NCI-H2029 treated with DMSO at 0.1 percent for 48 hours (cell line): ENCODE measurements around the gene DHX58.

ENCODE experiments used
- DNase-seq: peaks from one replicate; lab custom pipeline; 2025; lab: John Stamatoyannopoulos, UW

The DHX58 gene

GRCh38 chr17:42110301-42111264 is 1.9 kb downstream of the DHX58 start:
- DNase-seq = no peak

- DNase-seq = no peak
Measured at GRCh38 chr17:42109086-42109485, 3.4 kb downstream of the DHX58 start.

- peak; percentile 23 for DNase-seq
Measured at GRCh38 chr17:42107597-42108576, 4.6 kb downstream of the DHX58 start.

- no peak for DNase-seq
Measured at GRCh38 chr17:42107124-42107523, 5.4 kb downstream of the DHX58 start.

- no peak for DNase-seq
Measured at GRCh38 chr17:42106009-42106408, 6.5 kb downstream of the DHX58 start.

GRCh38 chr17:42104264-42104663 is 8.2 kb downstream of the DHX58 start:
- no peak for DNase-seq

- no peak for DNase-seq
Measured at GRCh38 chr17:42103221-42103954, 9.1 kb downstream of the DHX58 start.

GRCh38 chr17:42101513-42102292 is 10.8 kb downstream of the DHX58 start:
- DNase-seq = no peak

- no peak for DNase-seq
Measured at GRCh38 chr17:42098730-42099399, 13.6 kb downstream of the DHX58 start.

GRCh38 chr17:42097691-42098631 is 14.6 kb downstream of the DHX58 start, which contains the start of gene ZNF385C:
Gene ZNF385C, minus strand, starts transcription at chr17:42098473. Its CDS starts 35,417 bp downstream, at chr17:42063056.
- DNase-seq = no peak

- no peak for DNase-seq
Measured at GRCh38 chr17:42096360-42097111, 16.0 kb downstream of the DHX58 start.

- DNase-seq = no peak
Measured at GRCh38 chr17:42094375-42095069, 18.0 kb downstream of the DHX58 start.

- DNase-seq = no peak
Measured at GRCh38 chr17:42092939-42093338, 19.6 kb downstream of the DHX58 start.

- no peak for DNase-seq
Measured at GRCh38 chr17:42090964-42091790, 21.3 kb downstream of the DHX58 start.

GRCh38 chr17:42088736-42089135 is 23.8 kb downstream of the DHX58 start:
- DNase-seq = no peak

GRCh38 chr17:42087736-42088705 is 24.5 kb downstream of the DHX58 start:
- no peak for DNase-seq
